HG03521 (cell line): ENCODE results near the gene EEF1A2.
A peak's percentile ranks its signal among the peaks of the same experiment; 100 is the strongest.
"Not testable (repeated sequence)": the region's sequence is repeated elsewhere in the genome, so short reads cannot be mapped to it uniquely, and the experiment has no call there.

Source experiments
- ATAC-seq: cut with Tn5 transposase; IDR thresholded peaks from one replicate; pipeline ENCODE4 v1.9.1; 2021; ENCODE audit warnings: mild to moderate bottlenecking, moderate library complexity; ENCODE audit not compliant: unreplicated experiment

Gene EEF1A2

DNA sequence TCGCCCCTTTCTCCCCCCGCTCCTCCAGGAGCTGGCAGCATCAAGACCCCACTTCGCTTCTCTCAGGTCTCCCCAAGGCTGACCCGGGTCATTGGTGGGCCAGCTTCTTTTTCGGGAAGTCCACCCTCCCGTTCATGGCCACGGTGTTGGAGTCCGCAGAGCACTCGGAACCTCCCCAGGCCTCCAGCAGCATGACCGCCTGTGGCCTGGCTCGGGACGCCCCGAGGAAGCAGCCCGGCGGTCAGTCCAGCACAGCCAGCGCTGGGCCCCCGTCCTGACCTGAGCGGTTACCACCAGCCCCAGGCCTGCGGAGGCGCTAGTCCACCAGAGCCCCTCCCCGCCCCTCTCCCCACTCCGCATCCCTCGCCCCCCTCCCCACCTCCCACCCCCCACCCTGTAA, 22.7 kb upstream of the EEF1A2 start:
- ATAC-seq: no peak

DNA sequence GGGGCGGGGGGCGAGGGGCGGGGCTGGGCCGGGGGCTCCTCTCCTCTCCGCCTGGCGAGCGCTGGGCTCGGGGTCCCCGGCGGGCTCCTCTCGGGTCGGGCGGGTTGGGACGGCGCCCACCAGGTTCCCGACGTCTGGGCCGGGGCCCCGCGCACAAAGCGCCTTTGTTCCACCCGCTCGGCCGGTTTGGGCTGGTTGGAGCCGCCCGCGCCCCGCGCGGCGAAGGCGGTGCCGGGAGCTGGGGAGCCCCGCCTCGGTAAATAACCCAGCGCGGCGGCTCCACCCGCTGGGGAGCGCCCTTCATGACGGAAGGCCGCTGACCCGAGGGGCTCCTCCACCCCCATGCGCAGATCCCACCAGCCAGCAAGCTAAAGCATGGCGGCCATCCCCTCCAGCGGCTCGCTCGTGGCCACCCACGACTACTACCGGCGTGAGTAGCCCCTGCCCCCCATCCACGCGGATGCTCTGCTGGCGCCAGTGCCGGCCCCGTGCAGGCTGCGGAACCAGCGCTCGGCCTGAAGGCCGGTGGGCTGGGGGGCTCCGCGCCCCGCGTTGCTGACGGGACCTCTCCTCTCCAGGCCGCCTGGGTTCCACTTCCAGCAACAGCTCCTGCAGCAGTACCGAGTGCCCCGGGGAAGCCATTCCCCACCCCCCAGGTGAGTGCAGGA, 22.2 kb upstream of the EEF1A2 start:
- peak; percentile 26 for ATAC-seq

DNA sequence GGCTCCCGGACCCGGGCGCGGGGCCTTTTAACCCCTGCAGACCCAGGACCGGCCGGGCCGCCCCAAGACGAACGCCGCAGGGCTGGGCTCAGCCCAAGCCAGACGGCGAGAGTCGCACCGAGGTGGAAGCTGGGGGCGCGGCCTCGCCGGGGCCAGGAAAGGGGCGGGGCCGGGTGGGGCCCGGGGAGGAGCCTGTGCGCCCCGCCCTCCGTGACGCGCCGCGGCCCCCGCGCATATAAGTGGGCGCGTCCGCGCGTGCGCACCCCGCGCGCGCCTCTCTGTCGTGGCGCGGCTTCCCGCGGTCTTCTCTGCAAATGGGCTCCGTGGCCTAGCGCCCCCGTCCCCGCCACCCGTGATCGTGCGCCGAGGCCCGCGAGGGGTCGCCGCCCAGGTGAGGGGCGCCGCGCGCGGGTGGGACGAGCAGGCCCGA, 21.6 kb upstream of the EEF1A2 start, which contains the start of gene PPDPF:
PPDPF (plus strand) TSS at position 262 of the 430 bp plus-strand sequence. CDS start 544 bp downstream, outside the sequence.
- peak; percentile 73 for ATAC-seq

DNA sequence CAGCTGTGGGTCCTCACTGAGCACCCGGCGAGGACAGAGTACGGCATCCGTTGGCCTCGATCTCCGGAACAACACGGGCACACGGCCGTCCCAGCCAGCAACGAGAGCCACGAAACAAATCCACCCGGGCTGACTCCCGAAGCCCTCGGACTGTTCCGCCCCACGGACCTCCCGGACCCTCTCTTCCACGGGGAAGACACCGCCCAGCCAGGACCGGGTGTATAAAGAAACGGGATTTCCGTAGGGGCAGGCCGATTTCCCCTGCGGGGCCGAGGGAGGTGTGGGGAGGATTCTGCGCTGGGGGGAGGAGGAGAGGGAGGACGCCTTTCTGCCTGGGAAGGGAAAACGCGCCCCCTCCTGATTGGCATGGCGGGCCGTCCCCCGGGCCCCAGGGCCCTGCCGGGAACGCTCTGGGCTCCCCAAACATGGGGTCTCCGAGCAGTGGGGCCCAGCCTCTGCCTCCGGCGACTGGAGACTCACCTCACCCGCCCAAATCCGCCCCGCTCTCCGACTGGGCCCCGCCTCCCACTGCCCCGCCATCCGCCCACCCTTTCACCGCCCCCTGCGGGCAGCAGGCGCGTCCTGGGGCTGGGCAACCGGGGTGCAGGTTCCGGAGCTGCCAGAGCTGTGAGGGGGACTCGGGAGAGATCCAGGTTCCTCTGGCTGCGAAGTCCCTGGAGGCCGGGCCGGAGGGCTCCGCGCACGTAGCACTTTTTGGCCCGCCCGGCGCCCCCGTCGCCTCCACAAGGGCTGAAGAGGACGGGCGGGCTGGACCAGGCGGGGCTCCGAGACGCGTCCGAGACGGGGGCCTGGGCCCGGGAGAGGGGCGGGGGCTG, 21.0 kb upstream of the EEF1A2 start:
- ATAC-seq: peak; percentile 25

DNA sequence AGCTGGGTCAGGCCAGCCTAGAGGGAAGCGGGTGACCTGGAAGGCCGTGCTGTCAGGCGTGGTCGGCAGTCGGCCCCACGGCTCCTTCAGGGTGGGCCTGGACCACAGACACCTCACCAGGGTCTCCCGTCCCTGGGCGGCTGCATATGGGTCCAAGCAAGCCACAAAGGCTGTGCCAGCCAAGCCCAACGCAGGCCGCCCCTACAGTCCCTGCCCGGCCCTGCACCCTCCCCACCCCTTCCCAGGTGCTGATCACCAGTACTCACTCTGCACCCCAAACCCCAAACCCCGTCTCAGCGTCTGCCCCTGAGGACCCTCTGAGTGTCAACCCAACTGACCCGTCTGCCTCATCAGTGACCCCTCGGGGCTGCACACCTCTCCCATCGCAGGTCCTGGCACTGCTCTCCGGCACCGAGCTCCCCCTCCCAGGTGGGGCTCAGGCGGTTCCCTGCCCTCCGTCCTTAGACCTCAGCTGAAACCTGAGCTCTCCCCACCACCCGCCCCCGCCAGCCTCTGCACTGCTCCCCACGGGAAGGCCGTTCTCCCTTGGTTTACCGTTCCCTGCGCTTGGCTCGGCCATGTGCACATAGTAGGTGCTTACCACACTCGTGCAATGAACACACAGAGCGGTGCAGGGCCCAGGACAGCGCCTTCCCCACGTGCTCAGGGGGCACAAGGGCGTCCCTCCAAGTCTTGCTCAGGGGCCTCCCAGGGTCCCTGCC, 20.2 kb upstream of the EEF1A2 start:
- no peak for ATAC-seq

DNA sequence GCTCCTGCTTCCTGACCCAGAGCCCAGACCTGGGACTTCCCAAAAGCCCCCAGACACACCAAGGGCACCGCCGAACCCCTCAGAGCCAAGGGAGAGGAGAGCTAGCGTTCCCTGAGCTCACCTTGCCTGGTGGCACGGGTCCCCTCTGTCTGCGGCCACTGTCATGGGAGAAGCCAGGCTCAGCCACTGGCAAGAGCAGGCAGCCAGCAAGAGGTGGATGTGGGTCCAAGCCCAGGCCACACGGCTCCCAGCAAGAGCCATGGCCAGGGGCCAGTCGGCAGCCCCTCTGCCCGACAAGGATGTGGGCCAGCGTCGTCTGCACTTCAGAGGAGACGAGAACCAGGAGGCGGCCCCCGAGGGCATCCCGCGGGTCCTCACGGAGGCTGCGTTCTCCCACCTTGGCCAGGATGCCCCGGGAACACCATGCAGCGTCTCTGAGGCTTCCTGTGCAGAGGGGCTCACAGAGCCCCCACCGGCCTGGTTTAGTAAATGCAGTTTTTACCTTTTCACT, 19.5 kb upstream of the EEF1A2 start:
- no peak for ATAC-seq

DNA sequence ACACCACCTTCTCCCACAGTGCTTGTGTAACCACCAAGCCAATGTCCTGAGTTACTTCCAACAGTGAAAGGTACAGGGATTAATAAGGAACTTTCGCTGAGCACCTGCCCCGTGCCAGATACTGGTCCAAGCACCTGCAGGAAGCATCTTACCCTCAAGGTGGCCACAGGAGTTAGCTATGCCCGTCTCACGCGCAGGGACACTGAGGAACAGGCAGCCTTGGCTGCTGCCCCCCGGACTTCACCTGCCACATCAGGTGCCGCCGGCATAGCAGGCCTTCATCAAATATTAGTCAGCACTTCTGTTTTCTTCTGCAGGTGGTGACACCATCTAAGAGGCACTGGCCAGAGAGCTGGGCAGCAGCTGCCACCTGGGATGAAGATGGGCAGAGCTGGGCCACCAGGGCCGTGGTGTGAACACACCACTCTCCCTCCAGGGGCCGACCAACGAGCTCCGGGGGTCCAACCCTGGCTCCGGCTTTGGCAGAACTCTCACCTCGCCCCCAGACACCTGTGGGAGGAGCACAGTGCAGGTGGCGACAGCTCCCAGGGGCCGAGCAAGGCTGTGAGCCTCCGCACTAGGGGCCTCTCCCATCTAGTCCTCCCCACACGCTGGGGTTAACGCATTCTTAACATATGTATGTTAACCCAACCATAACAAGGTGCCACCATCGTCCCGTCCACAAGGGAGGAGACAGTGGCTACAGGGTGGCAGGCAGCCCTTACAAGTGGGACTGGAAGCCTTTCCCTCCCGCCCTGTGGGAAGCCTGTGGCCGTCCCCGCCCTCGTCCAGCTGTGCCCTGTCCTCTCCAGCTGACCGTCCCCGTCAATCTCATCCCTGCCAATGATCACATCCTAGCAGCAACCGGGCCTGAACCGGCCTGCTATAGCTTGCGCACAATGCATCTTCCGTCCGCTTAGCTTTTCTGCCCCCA, 18.8 kb upstream of the EEF1A2 start:
- ATAC-seq: no peak

DNA sequence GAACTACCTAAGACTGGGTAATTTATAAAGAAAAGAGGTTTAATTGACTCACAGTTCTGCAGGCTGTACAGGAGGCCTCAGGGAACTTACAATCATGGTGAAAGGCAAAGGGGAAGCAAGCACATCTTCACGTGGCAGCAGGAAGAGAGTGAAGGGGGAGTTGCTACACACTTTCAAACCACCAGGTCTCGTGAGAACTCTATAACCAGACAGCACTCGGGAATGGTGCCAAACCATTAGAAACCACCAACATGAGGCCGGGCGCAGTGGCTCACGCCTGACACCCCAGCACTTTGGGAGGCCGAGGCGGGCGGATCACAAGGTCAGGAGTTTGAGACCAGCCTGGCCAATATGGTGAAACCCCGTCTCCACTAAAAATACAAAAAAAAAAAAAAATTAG, 15.6 kb upstream of the EEF1A2 start:
- ATAC-seq: not testable (repeated sequence)

DNA sequence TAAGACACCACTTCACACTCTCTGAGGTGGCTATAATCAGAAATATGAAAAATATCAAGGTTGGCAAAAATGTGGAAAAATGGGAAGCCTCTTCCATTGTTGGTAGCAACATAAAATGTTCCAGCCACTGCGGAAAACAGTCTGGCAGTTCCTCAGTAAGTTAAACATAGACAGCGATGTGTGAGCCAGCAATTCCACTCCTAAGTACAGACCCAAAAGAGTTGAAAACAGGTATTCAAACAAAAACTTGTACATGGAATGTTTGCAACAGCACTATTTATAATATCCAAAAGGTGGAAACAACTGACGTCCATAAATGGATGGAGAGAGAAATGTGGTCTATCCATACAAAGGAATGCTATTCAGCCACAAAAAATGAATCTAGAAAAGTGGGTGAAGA, 14.3 kb upstream of the EEF1A2 start:
- no peak for ATAC-seq

DNA sequence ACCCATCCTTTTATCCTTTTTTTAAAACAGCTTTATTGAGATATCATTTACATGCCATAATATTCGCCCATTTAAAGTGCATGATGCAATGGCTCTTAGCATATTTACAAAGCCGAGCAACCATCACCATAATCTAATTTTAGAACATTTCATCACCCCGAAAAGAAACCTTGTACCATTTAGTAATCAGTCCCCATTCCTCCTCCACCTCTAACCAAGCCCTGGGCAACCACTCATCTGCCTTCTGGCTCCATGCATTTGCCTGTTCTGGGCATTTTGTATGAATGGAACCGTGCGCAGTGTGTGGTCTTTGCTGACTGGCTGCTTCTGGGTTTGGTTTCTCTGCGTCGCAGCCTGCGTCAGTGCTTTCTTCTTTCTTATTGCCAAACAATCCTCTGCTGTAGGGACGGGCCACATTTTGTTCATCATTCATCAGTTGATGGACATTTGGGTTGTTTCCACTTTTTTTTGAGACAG, 10.2 kb upstream of the EEF1A2 start:
- no peak for ATAC-seq

DNA sequence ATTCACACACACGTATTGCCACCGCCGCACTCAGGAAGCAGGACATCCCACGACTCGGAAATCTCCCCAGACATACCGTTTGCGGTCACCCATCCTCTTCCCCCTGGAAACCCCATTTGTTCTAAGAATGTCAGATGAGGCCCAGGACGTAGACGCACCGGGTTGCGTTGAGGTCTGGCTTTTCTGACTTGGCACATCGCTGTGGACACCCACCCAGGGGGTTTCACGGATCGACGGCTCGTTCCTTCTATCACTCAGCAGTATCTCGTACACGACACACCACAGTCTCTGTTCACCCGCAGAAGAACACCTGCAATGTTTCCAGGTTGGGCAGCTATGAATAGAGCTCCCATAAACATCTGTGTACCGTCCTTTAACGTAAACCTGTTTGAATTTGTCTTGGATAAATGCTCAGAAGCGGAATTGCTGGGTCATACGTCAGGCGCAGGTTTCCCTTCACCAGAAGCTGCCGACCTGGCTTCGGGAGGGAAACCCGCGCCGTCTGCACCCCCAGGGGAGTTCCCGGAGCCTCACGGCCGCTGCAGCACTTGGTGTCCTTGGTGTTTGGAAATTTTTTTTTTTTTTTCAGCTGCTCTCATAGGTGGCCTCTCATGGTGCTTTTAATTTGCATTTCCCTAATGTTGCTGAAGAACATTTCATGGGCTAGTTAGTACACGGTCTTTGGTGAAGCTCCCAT, 9.3 kb upstream of the EEF1A2 start:
- ATAC-seq: no peak

DNA sequence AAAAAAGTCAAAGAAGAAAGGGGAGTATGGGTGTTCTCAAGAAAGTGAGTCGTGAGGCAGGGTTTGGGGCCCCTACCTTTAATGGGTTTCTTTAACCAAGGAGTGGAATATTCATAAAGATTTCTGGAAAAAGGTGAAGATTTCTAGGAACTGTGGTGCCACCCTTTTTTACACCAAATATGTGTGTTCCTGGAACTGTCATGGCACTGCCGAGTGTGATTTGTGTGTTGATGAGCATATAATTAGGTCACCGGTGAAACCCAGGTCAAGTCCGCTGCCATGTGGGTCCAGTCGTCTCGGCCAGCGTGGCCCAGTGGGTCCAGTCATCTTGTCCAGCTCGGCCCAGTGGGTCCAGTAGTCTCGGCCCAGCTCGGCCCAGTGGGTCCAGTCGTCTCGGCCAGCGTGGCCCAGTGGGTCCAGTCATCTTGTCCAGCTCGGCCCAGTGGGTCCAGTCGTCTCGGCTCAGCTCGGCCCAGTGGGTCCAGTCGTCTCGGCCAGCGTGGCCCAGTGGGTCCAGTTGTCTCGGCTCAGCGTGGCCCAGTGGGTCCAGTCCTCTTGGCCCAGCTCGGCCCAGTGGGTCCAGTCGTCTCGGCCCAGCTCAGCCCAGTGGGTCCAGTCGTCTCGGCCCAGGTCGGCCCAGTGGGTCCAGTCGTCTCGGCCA, 8.3 kb upstream of the EEF1A2 start:
- no peak for ATAC-seq

DNA sequence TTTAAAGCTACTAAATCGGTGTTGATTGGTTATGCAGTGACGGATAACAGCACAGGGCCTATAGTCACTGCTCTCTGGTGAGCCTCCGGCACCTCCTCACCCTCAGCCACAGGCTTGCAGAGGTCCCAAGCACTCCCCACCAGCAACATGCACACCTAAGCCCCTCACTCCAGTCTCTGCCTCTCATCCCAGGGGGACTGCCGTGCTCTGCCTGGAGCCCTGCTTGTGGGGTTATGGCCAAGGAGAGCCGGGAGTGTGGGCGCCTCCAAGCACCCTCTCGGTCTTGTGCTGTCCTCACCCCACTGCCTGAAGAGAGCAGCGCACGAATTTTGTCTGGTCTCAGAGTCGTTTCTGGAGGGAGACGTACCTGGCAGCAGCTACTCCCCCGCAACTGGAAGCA, 6.8 kb upstream of the EEF1A2 start:
- no peak for ATAC-seq

DNA sequence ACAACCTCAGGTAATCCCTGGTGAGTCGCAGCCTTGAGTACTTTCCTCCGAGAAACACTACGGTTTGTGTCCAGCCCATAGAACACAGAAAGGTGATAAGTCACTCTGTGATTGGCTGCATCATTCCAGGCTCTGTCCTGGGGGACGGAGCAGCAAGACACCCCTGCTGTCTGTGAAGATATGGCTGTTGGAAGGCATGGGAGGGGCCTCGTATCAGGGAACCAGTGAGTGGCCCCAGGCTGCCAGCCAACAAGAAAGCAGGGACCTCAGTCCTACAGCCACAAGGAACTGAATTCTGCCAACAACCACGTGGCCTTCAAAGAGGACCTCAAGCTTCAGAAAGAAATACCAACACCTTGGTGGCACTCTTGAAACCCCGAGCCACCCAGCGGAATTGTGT, 6.4 kb upstream of the EEF1A2 start:
- no peak for ATAC-seq

DNA sequence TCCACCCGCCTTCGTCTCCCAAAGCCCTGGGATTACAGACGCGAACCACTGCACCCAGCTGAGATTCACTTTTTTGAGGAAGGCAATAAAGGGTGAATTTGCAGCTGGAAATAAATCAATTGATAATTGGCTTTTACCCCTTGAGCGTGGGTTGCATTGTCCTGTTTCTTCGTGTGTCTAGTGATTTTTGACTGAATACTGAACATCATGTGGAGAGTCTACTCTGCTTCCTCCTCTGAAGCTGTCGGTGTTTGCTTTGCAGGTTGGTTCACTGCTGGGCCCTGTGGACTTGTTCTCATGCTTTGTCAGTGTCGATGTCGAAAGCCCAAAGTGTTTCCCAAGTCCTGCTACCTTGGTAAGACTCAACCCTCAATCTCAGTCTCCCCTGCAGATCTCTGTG, 5.8 kb upstream of the EEF1A2 start:
- no peak for ATAC-seq

DNA sequence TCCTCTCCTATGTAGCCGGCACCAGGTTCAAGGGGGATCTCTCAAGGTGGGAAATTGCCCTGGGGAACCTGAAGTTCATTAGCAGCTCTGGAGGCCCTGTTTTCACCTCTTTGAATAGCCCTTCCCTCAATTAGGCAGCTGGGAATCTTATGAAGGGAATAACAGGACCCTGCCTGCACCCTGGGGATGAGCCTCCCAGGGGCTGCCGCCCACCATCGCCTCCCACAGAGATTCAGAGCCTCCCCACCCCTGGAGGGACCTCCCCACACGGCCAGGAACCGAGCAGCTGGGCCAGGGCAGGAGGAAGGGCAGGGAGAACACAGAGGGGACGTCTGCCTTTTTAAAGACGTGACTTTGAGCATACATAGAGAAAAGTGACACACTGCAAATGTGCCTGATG, 4.6 kb upstream of the EEF1A2 start:
- no peak for ATAC-seq

DNA sequence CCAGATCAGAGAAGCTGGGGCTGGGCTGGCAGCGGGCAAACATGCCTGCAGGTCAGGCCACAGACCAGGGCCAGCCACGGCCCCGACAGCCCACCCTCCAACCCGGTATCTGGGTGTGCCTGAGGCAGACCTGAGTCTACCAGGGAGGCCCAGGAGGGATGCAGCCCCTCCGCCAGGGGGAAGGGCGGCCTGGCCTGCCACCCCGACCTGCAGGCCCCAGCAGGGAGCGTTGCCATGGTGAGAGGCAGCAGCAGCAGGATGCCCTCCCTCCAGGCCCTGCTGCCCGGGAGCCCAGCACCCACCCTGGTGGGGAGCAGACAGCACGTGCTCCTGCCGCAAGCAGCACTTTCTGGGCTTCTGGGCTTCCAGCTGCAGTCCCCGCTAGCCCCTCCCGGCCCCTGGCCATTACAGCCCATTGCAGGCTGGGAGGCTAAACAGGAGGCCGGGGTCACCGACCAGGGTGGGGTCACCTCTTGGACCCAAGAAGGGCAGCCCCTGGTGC, 3.8 kb upstream of the EEF1A2 start:
- no peak for ATAC-seq

DNA sequence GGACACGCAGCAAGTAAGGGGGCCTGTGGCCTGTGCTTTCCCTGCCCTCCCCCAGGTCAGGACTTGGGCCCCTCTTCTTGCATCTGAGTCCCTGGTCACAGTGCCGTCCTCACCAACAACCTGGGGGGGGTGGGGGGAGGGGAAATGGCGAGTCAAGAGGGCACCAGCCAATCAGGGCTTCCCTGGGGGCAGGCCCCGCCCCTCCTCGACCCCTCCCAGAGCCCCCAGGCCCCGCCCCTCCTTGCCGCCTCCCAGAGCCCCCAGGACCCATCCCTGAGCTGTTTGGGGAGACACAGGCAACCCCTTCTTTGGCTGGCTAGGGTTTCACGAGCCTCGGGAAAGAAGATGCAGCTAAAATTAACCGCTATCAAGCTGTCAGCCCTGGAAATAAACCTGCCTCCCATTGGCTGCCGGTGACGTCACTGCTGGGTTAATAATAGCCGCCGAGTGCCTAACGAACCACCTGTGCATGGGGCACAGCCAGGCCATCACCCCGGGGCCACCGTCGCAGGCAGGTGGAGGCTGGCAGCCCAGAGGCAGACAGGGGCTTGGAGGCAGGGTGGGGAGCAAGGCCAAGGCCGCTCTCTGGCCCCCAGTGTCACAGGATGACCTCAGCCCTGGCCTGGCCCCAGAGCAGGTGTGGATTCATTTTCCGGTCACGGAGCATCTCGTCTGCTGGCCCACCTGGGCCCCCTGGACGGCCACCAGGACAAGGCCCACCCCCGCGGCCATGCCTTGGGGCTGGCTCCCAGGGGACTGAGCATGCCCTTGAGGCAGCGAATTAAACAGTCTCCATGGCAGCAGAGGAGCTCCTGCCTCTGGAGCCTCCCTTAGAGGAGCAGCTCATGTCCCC, 3.2 kb upstream of the EEF1A2 start:
- no peak for ATAC-seq
